DND-41 (cell line): ENCODE data around the gene UQCRFS1.

Experiments used
- ATAC-seq: fragments of 200-7000 bp; cut with Tn5 transposase; 3 replicates; pipeline ENCODE4 v1.9.1; 2021; ENCODE audit warnings: low read depth; ENCODE audit not compliant: insufficient read depth
- DNase-seq: peaks from one replicate; pipeline ENCODE4 v3.0.0-alpha.2; 2020
- H2AFZ ChIP-seq: 2 replicates; pipeline ENCODE4 v1.6.0; 2012; ENCODE audit warnings: low read depth, low read length
- H3K27ac ChIP-seq: 2 replicates; pipeline ENCODE4 v1.5.1; 2012; ENCODE audit warnings: low read length, inconsistent platforms
- H3K27me3 ChIP-seq: fragments of 200-600 bp; sonication (generic); 2 replicates; pipeline ENCODE4 v1.6.0; 2012; ENCODE audit warnings: low read length, mild to moderate bottlenecking, inconsistent platforms; ENCODE audit not compliant: insufficient read depth, poor library complexity
- H3K36me3 ChIP-seq: 2 replicates; pipeline ENCODE4 v1.5.1; 2012; ENCODE audit warnings: low read length, inconsistent platforms; ENCODE audit not compliant: insufficient read depth
- H3K4me1 ChIP-seq: 2 replicates; pipeline ENCODE4 v1.5.1; 2012; ENCODE audit warnings: mild to moderate bottlenecking, low read length; ENCODE audit not compliant: insufficient read depth
- H3K4me2 ChIP-seq: 2 replicates; pipeline ENCODE4 v1.6.0; 2012; ENCODE audit warnings: mild to moderate bottlenecking, moderate library complexity, low read length, inconsistent platforms; ENCODE audit not compliant: insufficient read depth
- H3K4me3 ChIP-seq, 2 experiments: fragments of 200-600 bp in 1 of 2; shearing (Covaris generic) in 1 of 2; 2 replicates each; pipeline ENCODE4 v1.5.1; 2012 to 2016; ENCODE audit warnings: inconsistent platforms in 2 of 2, low read length in 2 of 2, mild to moderate bottlenecking in 2 of 2, low read depth in 1 of 2, moderate library complexity in 1 of 2
- H3K79me2 ChIP-seq: 2 replicates; pipeline ENCODE4 v1.6.0; 2012; ENCODE audit warnings: low read length, inconsistent platforms; ENCODE audit not compliant: insufficient read depth
- H3K9ac ChIP-seq: 2 replicates; pipeline ENCODE4 v1.6.0; 2012; ENCODE audit warnings: low read depth, mild to moderate bottlenecking, inconsistent platforms, low read length, moderate library complexity
- H3K9me3 ChIP-seq: 2 replicates; pipeline ENCODE4 v1.5.1; 2012; ENCODE audit warnings: low read length, moderate library complexity, mild to moderate bottlenecking, inconsistent platforms; ENCODE audit not compliant: insufficient read depth, severe bottlenecking
- H4K20me1 ChIP-seq: 2 replicates; pipeline ENCODE4 v1.6.0; 2012; ENCODE audit warnings: low read length; ENCODE audit not compliant: insufficient read depth
- EZH2 ChIP-seq: IDR thresholded peaks from 3 replicates; pipeline ENCODE4 v1.6.1; 2012; ENCODE audit warnings: borderline replicate concordance, low read depth, mild to moderate bottlenecking, moderate library complexity, low read length, inconsistent platforms; ENCODE audit not compliant: severe bottlenecking
- TF ChIP-seq, protein P1 (sequence below): IDR thresholded peaks from 2 replicates; pipeline ENCODE4 v1.5.1; 2012; ENCODE audit warnings: borderline replicate concordance, low read length, moderate library complexity, mild to moderate bottlenecking; ENCODE audit not compliant: poor library complexity, severe bottlenecking; ENCODE audit errors: extremely low read depth

The UQCRFS1 gene

DNA sequence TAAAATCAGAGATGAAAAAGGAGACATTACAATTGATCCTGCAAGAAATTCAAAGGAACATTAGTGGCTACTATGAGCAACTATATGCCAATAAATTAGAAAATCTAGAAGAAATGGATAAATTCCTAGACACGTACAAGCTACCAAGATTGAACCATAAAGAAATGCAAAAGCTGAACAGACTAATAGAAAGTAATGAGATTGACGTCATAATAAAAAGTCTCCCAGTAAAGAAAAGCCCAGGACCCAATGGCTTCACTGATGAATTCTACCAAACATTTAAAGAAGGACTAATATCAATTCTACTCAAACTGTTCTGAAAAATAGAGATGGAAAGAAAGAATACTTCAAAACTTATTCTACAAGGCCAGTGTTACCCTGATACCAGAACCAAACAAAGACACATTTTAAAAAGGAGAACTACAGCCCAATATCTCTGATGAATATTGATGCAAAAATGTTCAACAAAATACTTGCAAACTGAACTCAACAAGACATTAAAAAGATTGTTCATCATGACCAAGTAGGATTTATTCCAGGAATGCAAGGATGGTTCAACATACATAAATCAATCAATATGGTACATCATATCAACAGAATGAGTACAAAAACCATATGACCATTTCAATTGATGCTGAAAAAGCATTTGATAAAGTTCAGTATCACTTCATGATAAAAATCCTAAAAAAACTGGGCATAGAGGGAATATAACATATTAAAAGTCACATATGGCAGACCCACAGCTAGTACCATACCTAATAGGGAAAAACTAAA is 35.8 kb downstream of the UQCRFS1 start:
- H4K20me1 ChIP-seq: no peaks in the 10 kb centered on the region
- no peak overlapping the region for H2AFZ ChIP-seq
- H3K9me3 ChIP-seq: peaks cover 20% of the 10 kb centered on the region
- no peak overlapping the region for H3K4me3 ChIP-seq
- no peak overlapping the region for H3K9ac ChIP-seq
- H3K27me3 ChIP-seq: no peaks in the 10 kb centered on the region
- H3K36me3 ChIP-seq: no peaks in the 10 kb centered on the region
- H3K4me2 ChIP-seq: no peak overlapping the region
- no peak for DNase-seq
- ATAC-seq: no peak
- TF ChIP-seq, protein P1, sequence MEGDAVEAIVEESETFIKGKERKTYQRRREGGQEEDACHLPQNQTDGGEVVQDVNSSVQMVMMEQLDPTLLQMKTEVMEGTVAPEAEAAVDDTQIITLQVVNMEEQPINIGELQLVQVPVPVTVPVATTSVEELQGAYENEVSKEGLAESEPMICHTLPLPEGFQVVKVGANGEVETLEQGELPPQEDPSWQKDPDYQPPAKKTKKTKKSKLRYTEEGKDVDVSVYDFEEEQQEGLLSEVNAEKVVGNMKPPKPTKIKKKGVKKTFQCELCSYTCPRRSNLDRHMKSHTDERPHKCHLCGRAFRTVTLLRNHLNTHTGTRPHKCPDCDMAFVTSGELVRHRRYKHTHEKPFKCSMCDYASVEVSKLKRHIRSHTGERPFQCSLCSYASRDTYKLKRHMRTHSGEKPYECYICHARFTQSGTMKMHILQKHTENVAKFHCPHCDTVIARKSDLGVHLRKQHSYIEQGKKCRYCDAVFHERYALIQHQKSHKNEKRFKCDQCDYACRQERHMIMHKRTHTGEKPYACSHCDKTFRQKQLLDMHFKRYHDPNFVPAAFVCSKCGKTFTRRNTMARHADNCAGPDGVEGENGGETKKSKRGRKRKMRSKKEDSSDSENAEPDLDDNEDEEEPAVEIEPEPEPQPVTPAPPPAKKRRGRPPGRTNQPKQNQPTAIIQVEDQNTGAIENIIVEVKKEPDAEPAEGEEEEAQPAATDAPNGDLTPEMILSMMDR: no peak
- no peak for TF ChIP-seq EZH2
- H3K4me1 ChIP-seq: no peaks in the 10 kb centered on the region
- H3K27ac ChIP-seq: no peak overlapping the region
- H3K79me2 ChIP-seq: no peaks in the 10 kb centered on the region

DNA sequence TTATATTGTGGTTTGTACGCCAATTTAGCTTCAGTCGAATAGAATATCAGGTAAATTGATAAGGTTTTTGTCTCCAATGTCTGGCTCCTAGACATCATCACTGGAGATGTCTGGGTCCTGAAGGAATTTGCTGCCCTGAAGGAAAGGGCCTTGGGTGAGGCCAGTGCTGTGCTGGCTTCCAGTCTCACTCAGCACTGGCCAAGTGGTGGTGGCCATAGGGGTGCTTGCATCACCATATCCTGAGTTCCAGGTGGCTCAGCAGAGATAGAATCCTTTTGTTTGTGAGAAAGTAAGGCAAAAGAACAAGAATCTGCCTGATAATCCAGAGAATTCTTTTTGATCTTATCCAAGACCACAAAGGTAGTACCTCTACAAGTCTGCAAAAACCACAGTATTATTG is 39.1 kb downstream of the UQCRFS1 start:
- Histone ChIP-seq H3K4me2 (no peak overlapping the region), H3K79me2 (no peaks in the 10 kb centered on the region), H4K20me1 (no peaks in the 10 kb centered on the region), H3K9me3 (peaks cover 20% of the 10 kb centered on the region), H3K4me1 (no peaks in the 10 kb centered on the region), H2AFZ (no peak overlapping the region), H3K27ac (no peak overlapping the region), H3K27me3 (no peaks in the 10 kb centered on the region), H3K4me3 (no peak overlapping the region), H3K36me3 (no peaks in the 10 kb centered on the region), H3K9ac (no peak overlapping the region)
- TF ChIP-seq, protein P1: no peak
- TF ChIP-seq EZH2: no peak
- DNase-seq (no peak), ATAC-seq (no peak)

DNA sequence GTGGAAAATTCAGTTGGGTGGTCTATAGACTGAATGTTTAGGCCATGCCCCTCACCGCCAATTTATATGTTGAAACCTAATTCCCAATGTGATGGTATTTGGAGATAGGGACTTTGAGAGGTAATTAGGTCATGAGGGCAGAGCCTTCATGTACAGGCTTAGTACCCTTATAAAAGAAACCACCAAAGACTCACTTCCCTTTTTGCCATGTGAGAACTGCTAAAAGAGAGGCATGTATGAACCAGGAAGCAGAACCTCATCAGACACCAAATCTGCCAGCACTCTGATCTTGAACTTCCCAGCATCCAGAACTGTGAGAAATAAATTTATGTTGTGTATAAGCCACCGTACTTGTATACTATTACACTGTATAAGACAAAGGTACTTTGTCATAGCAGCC is 40.6 kb downstream of the UQCRFS1 start:
- Histone ChIP-seq H3K9ac (no peak overlapping the region), H3K4me3 (no peak overlapping the region), H3K4me2 (no peak overlapping the region), H3K79me2 (no peaks in the 10 kb centered on the region), H2AFZ (no peak overlapping the region), H3K9me3 (peaks cover 13% of the 10 kb centered on the region), H3K27ac (no peak overlapping the region), H3K27me3 (no peaks in the 10 kb centered on the region), H3K36me3 (no peaks in the 10 kb centered on the region), H4K20me1 (no peaks in the 10 kb centered on the region), H3K4me1 (no peaks in the 10 kb centered on the region)
- TF ChIP-seq, protein P1: no peak
- no peak for TF ChIP-seq EZH2
- no peak for ATAC-seq
- no peak for DNase-seq
